Measurements from ENCODE around the gene IRX3.
A peak's percentile ranks its signal among the peaks of the same experiment; 100 is the strongest.
"Not testable (repeated sequence)": the region's sequence is repeated elsewhere in the genome, so short reads cannot be mapped to it uniquely, and the experiment has no call there.

Gene IRX3

DNA sequence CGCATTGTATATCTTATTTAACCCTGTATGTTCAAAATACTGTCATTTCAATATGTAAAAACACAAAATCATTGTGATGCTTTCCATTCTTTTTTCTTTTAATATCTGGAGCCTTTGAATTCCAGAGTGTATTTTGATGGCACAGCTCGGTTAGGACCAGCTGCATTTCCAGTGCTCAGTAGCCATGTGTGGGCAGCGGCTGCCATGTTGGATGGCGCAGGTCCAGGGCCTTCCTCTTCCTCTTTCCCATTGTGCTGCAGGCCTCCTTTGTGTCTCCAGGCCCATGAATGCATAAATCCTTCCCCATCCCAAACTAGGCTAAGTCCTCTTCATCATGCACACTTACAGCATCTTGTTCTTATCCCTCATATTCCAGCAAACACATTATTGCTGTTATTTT is 13.0 kb downstream of the IRX3 start:
- DNase-seq: no peak

GRCh38 chr16:54270711-54271110 is 15.9 kb downstream of the IRX3 start:
- no peak for DNase-seq

DNA sequence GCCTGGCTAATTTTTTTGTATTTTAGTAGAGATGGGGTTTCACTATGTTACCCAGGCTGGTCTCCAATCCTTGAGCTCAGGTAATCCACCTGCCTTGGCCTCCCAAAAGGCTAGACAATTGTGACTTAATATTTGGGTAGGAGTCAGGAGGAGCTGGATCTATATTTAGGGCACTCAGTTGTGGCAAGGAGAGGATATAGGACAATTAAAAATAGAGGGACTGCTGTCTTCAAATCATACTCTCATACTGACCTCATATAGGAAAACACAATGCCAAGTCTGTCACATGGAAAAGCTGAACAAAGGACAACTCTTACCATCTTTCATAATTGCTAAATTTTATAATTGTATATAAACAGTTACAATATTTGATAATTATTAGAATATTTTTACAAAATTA is 17.1 kb downstream of the IRX3 start:
- no peak for DNase-seq

DNA sequence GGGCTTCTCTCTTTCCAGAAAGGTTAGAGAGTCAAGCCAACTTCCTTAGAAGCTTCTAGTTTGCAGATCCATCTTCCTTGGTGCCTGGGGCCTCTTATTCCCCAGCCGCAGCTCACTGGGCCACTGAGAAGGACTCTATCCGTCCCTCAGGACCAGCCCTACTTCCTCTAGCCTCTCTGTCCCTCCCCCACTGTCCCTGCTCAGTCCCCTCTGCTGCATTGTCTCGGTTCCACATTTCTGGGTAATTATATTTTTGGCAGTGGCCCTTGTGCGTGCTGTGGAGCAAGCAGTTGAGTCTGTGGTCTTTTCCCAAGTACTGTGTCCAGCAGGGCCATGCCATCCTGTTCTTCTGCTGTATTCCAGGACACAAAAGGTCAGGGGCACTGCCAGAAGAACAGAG is 17.8 kb downstream of the IRX3 start:
- DNase-seq: no peak

GRCh38 chr16:54268340-54268739 is 18.2 kb downstream of the IRX3 start:
- no peak for DNase-seq

DNA sequence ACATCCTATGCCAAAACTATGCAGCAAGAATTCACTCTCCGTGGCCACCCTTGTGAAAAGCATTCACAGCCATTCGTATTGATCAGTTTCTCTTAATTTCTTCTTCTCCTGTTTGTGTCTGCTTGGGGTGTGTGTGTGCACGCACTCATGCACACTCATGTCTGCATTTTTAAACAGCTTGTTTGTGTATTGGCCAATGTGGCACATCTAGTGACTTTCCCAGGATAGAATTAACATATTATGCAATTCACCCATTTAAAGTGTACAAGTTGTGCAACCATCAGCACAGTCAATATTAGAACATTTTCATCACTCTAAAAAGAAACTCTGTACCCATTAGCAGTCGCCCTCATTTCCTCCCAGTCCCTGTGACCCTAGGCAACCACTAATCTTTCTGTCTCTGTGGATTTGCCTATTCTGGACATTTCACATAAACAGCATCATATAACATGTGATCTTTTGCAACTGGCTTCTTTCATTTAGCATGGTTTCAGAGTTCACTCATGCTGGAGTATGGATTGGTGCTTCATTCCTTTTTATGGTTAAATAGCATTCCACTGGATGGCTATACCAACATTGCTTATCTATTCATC is 20.1 kb downstream of the IRX3 start:
- DNase-seq: no peak

DNA sequence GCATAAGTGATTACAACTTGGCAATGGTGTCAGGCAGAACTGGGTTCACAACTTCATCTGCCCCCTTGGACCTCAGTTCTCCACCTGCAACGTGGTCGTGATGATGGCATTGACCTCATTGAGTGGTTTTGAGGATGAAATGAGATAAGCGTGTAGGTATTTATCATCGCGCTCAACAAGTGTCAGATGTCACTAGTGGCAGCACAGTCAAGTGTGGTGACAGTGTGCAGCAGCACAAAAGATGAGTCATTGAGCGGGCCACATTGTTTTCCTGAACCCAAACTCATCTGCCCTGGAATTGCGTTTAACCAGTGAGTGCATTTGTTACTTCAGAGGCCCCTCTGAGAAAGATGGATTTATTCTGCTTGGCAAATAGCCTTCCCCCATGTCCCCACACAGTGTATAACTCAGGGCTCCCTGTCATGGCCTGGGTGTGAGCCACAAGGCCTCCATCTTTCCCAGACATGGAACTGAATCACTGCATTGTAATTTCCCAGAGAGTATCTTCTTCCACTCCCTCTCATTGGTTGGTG is 20.9 kb downstream of the IRX3 start:
- DNase-seq: no peak

DNA sequence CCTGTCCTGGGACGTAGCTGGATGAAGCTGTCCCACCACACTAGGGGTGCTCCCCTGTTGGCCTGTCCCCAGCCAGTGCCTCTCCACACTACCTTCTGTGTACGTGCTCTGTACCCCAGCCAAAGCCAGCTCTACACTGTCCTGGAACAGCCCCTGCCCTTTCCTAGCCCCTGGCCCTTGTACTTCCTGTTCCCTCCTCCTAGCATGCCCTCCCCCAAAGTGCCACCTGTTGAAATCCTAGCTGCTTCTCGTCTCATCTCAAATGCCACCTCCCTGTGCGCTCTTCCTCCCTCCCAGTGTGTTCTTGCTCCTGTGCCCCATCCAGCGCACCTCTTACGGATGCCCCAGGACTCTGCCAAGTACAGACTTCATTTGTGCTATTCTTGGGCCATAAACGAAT is 33.5 kb downstream of the IRX3 start:
- DNase-seq: no peak

GRCh38 chr16:54248863-54249710 is 37.5 kb downstream of the IRX3 start:
- no peak for DNase-seq

DNA sequence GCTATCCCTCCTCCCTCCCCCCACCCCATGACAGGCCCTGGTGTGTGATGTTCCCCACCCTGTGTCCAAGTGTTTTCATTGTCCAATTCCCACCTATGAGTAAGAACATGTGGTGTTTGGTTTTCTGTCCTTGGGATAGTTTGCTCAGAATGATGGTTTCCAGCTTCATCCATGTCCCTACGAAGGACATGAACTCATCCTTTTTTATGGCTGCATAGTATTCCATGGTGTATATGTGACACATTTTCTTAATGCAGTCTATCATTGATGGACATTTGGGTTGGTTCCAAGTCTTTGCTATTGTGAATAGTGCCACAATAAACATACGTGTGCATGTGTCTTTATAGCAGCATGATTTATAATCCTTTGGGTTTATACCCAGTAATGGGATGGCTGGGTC is 38.9 kb downstream of the IRX3 start:
- DNase-seq: not testable (repeated sequence)

GRCh38 chr16:54246454-54246821 is 40.1 kb downstream of the IRX3 start:
- no peak for DNase-seq

GRCh38 chr16:54245788-54246453 is 40.7 kb downstream of the IRX3 start:
- DNase-seq: no peak

DNA sequence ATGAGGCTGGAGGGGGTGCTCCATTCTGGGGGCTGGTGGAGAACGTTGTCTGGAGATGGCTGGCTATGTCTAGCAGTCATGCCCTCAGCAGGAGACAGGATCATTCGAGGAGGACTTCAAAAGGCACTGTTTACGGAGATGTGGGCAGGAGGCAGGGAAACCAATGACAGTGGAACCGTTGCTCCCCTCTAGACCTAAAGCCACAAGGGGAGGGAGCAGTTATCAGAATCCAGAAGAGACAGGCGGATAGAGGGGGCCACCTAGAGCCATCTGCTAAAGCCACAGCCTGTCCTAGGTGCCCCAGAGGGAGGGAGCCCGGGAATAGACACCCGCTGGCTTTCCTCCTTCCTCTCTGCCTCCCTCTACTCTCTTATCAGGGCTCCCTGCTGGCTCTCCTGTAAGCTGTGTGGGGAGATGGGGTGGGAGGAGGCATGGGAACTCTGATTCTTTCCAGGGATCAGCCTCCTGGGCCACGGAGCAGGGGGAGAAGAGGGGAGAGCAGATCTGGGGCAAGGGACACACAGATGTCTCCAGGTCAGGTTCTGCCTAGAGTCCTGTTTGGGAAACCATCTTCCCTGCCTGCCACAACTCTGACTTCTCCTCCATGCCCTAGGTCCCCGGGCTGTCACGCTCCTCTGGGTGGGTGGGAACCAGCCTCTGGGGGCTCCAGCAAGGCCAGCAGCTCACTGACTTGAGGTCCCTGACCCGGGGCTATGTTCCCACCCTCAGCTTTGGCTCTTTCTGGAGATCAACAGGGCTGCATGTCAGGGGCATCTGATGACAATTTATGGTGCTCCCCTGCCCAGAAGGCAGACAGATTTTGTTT is 42.3 kb downstream of the IRX3 start:
- DNase-seq: no peak

GRCh38 chr16:54243202-54243601 is 43.4 kb downstream of the IRX3 start:
- DNase-seq: peak in 1 of 3 experiments; percentile 9

- peak in 1 of 3 experiments; percentile 4 for DNase-seq
Measured at GRCh38 chr16:54242199-54242598, 44.4 kb downstream of the IRX3 start.

- DNase-seq: no peak
Measured at GRCh38 chr16:54241525-54241924, 45.1 kb downstream of the IRX3 start.

DNA sequence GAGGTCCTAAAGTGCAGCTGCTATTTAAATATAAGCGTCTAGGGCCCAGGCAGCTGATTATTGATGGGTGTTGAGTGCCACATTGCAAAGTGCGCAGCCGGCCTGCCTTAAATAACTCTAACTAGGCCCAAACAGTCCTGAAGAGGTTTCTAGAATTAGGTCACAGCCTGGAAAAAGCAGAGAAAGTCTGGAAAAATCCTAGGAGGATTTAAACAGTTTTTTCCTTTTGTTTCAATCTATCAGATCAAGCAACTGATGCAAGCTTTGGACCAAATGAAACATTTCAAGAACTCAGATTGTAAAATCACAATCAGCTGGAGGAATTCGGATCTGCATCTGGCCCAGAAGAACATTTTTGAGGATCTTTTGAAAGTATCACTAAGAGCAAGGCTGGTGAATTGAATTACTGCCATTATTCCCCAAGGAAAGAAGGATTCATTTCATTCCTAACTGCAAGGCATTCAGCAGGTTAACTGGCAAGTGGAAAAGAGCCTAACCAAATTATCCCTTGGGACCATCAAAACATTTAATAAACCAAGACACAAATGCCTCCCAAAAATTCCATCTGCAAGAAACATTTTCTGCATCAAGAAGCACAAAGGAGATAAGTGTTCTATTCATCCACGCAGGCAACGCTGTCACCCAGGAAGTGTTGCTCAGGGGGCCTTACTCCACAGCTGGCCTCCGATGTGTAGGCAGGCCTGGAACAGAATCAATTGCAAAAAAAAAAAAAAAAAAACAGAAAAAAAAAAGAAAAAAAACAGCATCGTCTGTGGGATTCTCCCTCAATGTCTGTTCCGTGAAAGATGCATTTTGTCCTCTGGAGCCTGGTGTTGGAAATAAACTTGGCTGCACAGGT is 46.1 kb downstream of the IRX3 start:
- no peak for DNase-seq

DNA sequence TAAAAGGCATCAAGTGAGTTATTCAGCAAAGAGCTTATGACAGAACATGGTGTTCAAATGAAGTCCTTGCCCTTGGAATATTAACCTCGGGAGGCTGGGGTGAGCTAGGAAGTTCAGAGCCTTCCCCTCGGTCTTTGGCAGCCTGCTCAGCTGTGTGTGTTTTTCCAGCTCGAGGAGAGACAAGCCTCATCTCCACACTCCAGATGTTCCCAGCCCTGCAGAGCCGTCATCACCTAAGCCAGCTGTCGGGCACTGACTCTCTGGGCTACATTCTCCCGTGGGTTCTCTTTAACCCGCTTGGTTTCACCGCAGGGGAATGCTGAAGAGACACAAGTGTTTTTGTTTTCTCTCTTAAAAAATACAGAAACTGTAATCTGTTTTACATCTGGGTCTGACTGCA is 47.1 kb downstream of the IRX3 start:
- no peak for DNase-seq

GRCh38 chr16:54236773-54237172 is 49.8 kb downstream of the IRX3 start:
- no peak for DNase-seq

DNA sequence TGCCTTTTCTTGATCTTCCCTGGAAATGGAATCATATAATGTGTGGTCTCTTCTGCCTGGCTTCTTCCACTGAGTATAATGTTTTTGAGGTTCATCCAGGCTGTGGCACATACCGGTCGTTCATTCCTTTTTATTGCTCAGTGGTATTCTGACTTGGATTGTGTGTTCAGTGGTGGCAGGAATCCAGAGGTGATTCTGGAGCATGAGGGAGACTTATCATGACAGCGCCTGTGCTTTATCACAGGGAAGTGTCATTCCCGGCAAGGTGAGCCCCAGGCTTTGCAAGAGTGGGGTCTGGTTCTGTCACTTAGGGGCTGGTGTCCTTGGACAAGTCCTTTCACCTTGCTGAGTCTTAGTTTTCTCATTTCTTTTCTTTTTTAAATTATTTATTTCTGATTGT is 53.0 kb downstream of the IRX3 start:
- no peak for DNase-seq

Measured in NCI-H1417 (cell line).